ENCODE results near the gene RPL29. TPM values are rescaled to one million over a fixed set of nuclear protein-coding genes. Genes with fewer than 3 reads are reported as not detected.
A peak's percentile ranks its signal among the peaks of the same experiment; 100 is the strongest.

The RPL29 gene
- total RNA-seq, 1 donor from 2014 or later = 1,884 TPM

DNA sequence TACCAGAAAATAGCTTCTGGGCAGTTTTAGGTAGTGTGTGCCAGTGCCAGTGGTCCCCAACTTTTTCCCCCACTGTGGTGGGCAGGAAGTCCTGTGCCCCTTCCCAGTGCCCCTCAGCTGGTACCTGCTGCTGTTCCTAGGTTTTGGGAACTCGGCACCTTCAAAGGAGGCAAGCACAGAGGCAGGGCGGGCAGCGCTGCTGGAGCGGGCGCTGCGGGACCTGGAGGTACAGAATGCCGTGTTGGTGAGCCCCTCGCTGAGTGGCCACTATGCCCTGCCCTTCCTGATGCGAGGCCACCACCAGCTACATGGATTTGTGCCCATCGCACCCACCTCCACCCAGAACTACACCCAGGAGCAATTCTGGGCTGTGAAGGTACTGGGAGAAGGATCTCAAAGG is 15.4 kb downstream of the RPL29 start:
- ChIA-PET POLR2A (interaction anchor here (0.6 to 5.7 kb wide), 3 partner anchors 12 to 48 kb away, joined by 3 to 36 read pairs (median 11); partner anchors contain the start of gene RPL29), CTCF (no interaction called here)
- Mint-ChIP-seq H3K27me3 (no peaks in the 10 kb centered on the region), H3K9me3 (no peaks in the 10 kb centered on the region), H3K4me3 (no peak overlapping the region), H3K4me1 (peaks cover 35% of the 10 kb centered on the region), H3K27ac (no peak overlapping the region), H3K36me3 (ENCODE audit: low read depth) (no peaks in the 10 kb centered on the region)
- DNase-seq = no peak
- intact Hi-C loops (cut with micrococcal nuclease) = loop anchor here (5.0 to 10.0 kb wide), 2 partner anchors 477 to 555 kb away; partner anchors contain the start of genes NISCH, NT5DC2 and UQCC5
- no peak for ATAC-seq (ENCODE audit: low read depth)
- TF ChIP-seq, protein P1, sequence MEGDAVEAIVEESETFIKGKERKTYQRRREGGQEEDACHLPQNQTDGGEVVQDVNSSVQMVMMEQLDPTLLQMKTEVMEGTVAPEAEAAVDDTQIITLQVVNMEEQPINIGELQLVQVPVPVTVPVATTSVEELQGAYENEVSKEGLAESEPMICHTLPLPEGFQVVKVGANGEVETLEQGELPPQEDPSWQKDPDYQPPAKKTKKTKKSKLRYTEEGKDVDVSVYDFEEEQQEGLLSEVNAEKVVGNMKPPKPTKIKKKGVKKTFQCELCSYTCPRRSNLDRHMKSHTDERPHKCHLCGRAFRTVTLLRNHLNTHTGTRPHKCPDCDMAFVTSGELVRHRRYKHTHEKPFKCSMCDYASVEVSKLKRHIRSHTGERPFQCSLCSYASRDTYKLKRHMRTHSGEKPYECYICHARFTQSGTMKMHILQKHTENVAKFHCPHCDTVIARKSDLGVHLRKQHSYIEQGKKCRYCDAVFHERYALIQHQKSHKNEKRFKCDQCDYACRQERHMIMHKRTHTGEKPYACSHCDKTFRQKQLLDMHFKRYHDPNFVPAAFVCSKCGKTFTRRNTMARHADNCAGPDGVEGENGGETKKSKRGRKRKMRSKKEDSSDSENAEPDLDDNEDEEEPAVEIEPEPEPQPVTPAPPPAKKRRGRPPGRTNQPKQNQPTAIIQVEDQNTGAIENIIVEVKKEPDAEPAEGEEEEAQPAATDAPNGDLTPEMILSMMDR (IDR thresholded peaks at IDR 0.05) = no peak

DNA sequence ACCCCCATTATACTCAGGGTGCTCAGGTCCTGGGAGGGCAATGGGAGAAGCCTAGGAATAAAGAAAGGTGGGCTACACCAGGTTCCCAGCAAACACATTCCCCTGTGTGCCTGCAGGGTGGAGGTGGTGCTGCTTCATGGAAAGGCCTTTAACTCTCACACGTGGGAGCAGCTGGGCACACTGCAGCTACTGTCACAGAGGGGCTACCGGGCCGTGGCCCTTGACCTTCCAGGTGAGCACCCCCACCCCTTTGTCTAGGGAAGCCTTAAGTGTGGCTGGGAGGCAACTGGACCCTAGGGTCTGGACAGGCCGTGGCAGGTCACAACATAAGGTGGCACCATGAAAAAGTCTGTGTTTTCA is 17.6 kb downstream of the RPL29 start:
- Mint-ChIP-seq H3K27me3 (no peaks in the 10 kb centered on the region), H3K4me3 (no peak overlapping the region)

DNA sequence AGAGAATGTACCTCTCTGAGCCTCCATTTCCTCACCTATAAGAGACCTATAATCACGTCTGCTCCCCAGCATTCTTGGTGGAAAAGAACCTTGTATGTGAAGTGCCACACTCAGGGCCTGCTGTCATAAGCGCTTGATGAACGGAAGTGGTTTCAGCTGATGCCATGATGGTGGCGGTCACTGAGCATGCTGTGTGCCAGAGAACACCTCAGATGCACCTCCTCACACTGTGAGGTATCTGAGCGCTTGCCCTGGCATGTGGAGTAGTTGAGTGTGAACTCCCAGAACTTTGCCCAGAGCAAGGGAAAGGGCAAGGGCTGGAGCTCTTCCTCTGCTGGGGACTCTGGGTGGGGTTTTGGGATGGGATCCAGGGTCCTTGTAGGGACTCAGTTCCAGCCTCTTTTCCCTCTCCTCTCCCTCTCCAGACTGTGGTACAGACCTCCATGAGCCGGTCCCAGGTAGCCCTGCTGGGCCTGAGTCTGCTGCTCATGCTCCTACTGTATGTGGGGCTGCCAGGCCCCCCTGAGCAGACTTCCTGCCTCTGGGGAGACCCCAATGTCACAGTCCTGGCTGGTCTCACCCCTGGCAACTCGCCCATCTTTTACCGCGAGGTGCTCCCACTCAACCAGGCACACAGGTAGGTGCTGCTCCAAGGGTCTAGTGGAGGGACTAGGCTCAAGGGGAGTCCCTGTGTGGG is 18.1 kb downstream of the RPL29 start:
- POLR2A ChIA-PET = interaction anchor here (2.5 kb wide), 1 partner anchor 18 kb away, joined by 11 read pairs; the partner anchor contains the start of gene RPL29
- H3K4me3 Mint-ChIP-seq = no peak overlapping the region
- H3K27me3 Mint-ChIP-seq = no peaks in the 10 kb centered on the region
- TF ChIP-seq, protein P1 (IDR thresholded peaks at IDR 0.05) = no peak
- peaks cover 38% of the 10 kb centered on the region for H3K4me1 Mint-ChIP-seq
- DNase-seq (no peak), ATAC-seq (ENCODE audit: low read depth) (no peak)
- peaks cover 5% of the 10 kb centered on the region for H3K36me3 Mint-ChIP-seq (ENCODE audit: low read depth)
- H3K9me3 Mint-ChIP-seq = no peaks in the 10 kb centered on the region
- no peak overlapping the region for H3K27ac Mint-ChIP-seq
- CTCF ChIA-PET = no interaction called here
- intact Hi-C loops (cut with micrococcal nuclease) = loop anchor here (10.0 kb wide), 1 partner anchor 1363 kb away; the partner anchor contains the start of genes CISH and MAPKAPK3

More for the DNA sequence above, 17.6 kb downstream of the RPL29 start:
- Mint-ChIP-seq H3K27ac (no peak overlapping the region), H3K36me3 (ENCODE audit: low read depth) (peaks cover 5% of the 10 kb centered on the region), H3K9me3 (no peaks in the 10 kb centered on the region), H3K4me1 (peaks cover 40% of the 10 kb centered on the region)
- ChIA-PET POLR2A (interaction anchor here (2.5 kb wide), 1 partner anchor 17 kb away, joined by 11 read pairs; the partner anchor contains the start of gene RPL29), CTCF (no interaction called here)
- TF ChIP-seq, protein P1 (IDR thresholded peaks at IDR 0.05) = no peak
- no peak for DNase-seq
- no peak for ATAC-seq (ENCODE audit: low read depth)
- intact Hi-C loops (cut with micrococcal nuclease) = loop anchor here (10.0 kb wide), 1 partner anchor 1363 kb away; the partner anchor contains the start of genes CISH and MAPKAPK3

DNA sequence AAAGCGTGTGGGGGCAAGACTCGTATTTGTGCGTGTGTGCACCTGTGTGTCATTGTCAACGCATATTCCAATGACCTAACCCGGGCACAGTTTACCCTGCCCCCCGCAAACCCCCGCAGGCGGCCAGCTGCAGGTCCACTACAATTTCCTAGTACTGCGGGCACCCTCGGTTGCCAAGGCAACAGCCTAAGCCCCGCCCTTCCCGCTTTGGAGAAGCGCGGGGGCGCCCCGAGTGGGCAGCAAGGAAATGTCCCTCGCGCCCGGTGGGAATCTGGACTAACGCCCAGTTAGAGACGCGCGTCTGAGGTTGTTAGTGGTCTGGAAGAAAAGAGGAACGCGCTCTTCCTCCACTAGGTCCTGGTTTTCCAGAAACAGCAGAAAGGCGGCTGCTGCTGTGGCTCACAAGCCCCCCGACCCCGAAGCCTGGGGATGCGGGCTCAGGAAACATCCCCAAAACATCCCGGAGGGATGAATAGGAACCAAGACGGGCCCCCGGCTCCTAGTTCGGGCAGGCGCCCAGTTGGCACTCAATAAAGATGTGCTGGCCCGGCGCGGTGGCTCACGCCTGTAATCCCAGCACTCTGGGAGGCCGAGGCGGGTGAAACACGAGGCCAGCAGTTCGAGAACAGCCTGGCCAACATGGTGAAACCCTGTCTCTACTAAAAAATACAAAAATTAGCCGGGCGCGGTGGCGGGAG is 19.7 kb downstream of the RPL29 start:
- ATAC-seq (ENCODE audit: low read depth) = no peak
- Mint-ChIP-seq H3K27me3 (no peaks in the 10 kb centered on the region), H3K27ac (peak overlapping the region; percentile 50), H3K4me3 (peak overlapping the region; percentile 82), H3K36me3 (ENCODE audit: low read depth) (peaks cover 5% of the 10 kb centered on the region), H3K4me1 (peaks cover 30% of the 10 kb centered on the region), H3K9me3 (no peaks in the 10 kb centered on the region)
- peak; percentile 41 for DNase-seq
- intact Hi-C loops (cut with micrococcal nuclease) = loop anchor here (1.0 to 10.0 kb wide), 4 partner anchors 19 to 1361 kb away; partner anchors contain the start of genes CISH, DUSP7, MAPKAPK3 and RBM15B
- CTCF ChIA-PET = no interaction called here
- TF ChIP-seq, protein P1 (IDR thresholded peaks at IDR 0.05) = no peak
- POLR2A ChIA-PET = interaction anchor here (2.9 to 4.0 kb wide), 3 partner anchors 8 to 179 kb away, joined by 10 to 35 read pairs (median 34); partner anchors contain the start of genes ACY1, PARP3, POC1A and RRP9

All from activated B cell treated with CpG ODN at 0.5 μM for 24 hours (primary cell).